ENCODE results near the gene APBB1. TPM values are rescaled to one million over a fixed set of nuclear protein-coding genes. Genes with fewer than 3 reads are reported as not detected.

APBB1 gene
- polyA plus RNA-seq (2013, experiment 1 of 2; ENCODE audit: insufficient read length) = 40.0 TPM
- 40.4 TPM for polyA plus RNA-seq (2013, experiment 2 of 2; ENCODE audit: insufficient read length)

DNA sequence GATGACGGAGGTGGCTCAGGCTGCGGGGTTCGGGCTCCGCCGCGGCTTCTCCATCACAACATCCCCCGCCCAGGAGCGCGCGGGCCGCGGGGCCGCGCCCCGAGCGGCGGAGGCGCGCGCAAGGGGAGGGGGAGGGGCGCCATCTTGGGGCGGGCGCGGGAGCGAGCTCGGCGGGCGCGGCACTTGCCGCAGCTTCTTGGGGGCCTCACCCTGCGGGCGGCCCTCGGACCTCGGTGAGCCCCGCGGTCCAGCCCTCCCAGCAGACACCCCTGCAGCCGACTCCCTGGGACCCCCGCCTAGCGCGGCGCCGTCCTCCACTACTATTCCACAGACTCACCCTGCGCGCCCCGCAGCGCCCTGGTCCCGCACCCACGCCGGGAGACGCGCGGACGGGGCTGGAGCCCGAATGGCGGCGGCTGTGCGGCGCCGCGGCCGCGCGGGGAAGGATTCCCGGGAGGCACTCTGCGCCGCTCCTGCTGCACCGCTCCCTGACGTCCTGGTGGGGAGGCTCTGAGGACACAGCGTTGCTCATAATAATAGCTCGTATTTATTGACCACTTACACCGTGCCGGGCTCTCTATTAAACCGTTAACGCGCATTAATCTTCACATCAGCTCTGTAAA, at the start of gene APBB1:
Gene APBB1, minus strand, starts transcription at position 86 of the 623 bp plus-strand sequence. CDS start 7,747 bp downstream, outside the sequence.
- DNase-seq = peak; percentile 62

DNA sequence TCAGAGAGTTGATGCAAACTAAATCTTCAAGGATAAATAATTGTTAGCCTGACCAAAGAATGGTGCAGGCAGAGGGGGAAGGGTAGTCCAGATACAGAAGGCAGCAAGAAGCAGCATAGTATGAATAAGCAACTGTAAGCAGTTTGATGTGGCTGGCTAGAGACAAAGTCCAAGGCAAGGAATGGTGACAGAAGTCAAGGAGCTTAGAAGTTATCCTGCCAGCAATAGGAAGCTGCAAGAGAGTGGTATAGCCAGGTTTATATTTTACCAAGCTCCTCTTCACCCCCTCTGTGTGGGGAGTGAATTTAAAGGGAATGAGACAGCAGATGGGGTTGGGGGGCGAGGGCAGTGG, 40.2 kb upstream of the APBB1 start:
- no peak for DNase-seq

DNA sequence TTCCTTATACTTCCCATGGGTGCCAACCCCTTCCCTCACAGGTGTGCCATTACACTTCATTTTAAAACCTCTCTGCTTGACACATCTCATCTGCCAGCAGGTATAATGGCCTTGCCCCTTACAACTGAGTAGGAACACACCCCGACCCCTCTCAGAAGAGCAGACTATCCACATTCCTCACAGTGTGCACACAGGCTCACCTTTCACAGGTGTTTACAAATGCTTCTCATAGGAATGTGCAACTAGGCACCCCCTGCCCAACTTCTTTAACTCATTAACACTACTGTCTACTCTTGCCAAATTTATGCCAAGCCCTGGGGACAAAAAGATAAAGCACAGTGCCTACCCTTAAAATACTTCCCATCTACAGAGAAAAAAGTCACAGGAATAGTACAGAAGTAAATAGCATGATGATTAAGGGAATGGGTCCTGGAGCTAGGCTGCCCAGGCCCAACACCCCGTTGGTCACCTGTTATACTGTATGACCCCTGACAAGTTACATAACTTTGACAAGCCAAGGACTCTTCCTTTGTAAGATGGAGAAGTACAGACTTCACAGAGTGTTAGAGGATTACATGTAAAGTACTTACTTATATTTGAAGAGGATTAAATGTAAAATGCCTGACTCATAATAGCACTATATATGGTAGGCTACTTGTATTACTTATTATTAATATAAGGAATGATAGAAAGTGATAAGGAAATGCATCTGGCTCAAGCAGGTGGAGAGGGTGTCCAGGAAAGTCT, 39.6 kb upstream of the APBB1 start:
- no peak for DNase-seq

GRCh38 chr11:6457581-6458320, 38.9 kb upstream of the APBB1 start:
- DNase-seq = no peak

GRCh38 chr11:6456361-6457073, 37.6 kb upstream of the APBB1 start:
- no peak for DNase-seq

- DNase-seq = no peak
These were observed 36.2 kb upstream of the APBB1 start for GRCh38 chr11:6455070-6455469.

GRCh38 chr11:6453152-6453551, 34.3 kb upstream of the APBB1 start:
- DNase-seq = no peak

- DNase-seq = peak; percentile 49
These were observed 33.3 kb upstream of the APBB1 start for GRCh38 chr11:6452219-6452618.

DNA sequence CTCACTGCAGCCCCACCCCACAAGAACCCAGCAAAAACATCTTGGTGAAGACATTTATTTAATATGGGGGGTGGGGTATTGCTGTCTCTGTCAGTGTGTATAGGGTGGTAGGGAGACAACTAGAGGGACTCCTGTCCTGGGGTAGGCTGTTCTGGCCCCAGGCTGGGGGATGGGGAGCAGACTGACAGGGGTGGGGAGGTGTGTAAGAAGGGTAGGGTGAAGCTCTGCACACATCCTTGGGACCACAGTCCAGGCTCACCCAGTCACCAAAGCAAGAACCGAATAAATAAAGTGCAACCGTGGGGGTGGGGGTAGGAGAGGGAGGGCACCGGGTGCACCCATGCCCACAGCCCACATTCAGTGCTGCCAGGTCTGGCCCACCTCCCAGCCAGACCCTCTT, 29.7 kb upstream of the APBB1 start:
- DNase-seq = no peak

GRCh38 chr11:6443269-6444003, 24.5 kb upstream of the APBB1 start:
- peak; percentile 54 for DNase-seq

DNA sequence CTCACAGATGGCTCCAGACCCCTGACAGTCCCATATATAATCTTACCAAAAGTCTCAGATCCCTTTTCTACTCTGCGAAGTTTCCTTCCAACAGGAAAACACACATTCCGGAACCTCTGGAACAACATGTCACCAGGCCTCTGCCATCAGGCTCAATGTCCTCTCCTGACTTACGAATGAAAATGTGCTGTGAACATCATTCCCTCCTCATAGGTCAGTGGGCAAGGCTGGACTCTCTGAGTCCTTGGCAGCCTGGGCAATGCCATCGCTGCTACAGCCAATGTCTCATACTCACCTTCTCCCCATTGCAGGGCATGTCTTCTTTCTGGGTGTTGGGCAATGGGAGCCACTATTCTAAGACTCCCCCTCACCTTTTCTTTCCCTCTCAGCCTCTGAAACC, 23.5 kb upstream of the APBB1 start:
- no peak for DNase-seq

- DNase-seq = no peak
These were observed 22.0 kb upstream of the APBB1 start, which contains the start of gene HPX for GRCh38 chr11:6440906-6441358. Gene HPX (minus strand): TSS chr11:6440987. CDS start chr11:6440963, 24 bp downstream.

- peak; percentile 57 for DNase-seq
These were observed 20.2 kb upstream of the APBB1 start for GRCh38 chr11:6438979-6439571.

GRCh38 chr11:6437993-6438392, 19.1 kb upstream of the APBB1 start:
- DNase-seq = no peak

GRCh38 chr11:6437423-6437822, 18.5 kb upstream of the APBB1 start:
- DNase-seq = no peak

DNA sequence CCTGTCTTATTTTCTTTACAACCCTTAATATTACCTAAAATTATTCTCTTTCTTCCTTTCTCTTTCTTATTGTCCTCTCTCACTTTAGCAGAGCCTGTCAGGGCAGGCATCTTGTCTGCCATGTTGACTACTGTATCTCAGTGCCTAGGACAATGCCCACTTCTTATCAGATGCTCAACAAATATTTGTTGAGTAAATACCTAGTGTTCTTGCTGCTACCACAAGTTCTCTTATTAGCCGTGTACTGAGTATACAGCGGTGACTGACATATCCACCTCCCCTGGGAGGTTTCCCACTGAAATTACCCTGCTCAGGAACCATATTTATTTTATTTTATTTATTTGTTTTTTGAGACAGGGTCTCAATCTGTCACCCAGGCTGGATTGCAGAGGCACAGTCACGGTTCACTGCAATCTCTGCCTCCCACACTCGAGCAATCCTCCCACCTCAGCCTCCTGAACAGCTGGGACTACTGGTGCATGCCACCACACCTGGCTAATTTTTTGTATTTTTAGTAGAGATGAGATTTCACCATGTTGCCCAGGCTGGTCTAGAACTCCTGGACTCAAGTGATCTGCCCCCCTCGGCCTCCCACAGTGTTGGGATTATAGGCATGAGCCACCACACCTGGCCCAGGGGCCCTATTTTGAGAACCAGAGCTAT, 15.2 kb upstream of the APBB1 start:
- no peak for DNase-seq

GRCh38 chr11:6431861-6432260, 13.0 kb upstream of the APBB1 start:
- DNase-seq = peak; percentile 76

- DNase-seq = no peak
These were observed 8.6 kb upstream of the APBB1 start for GRCh38 chr11:6427516-6427915.

DNA sequence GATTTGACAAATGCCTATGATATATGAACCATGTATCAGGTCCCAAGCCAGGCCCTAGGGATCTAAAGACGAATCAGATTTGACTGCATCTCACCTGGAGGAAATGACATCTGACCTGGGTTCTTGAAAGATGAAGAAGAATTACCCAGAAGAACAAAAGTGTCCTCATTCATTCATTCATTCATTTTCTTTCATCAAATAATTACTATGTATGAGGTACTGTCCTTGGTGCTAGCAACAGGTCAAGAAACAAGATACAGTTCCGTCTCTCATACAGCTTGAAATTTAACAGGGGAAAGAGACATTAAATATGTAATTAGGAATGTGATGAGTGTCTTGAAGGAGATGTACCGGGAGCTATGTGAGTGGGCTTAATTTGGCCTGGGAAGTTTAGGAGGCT, 1.8 kb upstream of the APBB1 start:
- DNase-seq = no peak

GRCh38 chr11:6418557-6419008, 311 bp downstream of the APBB1 start:
- no peak for DNase-seq

Measured in fibroblast of skin of scalp (primary cell).